GM18867 (cell line): Measurements from ENCODE around the gene PTPRD.
"Not testable (repeated sequence)": the region's sequence is repeated elsewhere in the genome, so short reads cannot be mapped to it uniquely, and the experiment has no call there.

Source experiments
- ATAC-seq: cut with Tn5 transposase; IDR thresholded peaks from one replicate; pipeline ENCODE4 v1.9.1; 2021; ENCODE audit warnings: mild to moderate bottlenecking, moderate library complexity; ENCODE audit not compliant: unreplicated experiment

Gene PTPRD

DNA sequence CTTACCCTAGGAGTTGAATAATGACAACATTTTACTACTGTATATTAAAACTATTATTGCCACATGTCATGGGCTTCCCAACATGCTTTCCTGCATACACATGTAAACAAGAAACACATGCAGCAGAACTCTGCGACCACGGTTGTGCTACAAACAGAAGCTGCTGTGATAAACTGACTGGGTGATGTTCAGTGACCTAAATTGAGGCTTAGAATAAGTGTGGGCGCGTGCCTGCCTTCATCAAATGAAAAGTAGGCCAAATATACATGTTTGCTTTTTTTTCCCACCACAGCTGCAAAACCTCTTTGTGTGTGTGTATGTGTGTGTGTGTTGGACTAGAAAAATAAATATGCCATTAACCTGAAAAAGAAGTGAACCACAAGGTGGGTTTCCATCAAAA lies 1202.1 kb downstream of the PTPRD start:
- no peak for ATAC-seq

GRCh38 chr9:9399982-9400381 lies 1212.8 kb downstream of the PTPRD start:
- ATAC-seq, result no peak

DNA sequence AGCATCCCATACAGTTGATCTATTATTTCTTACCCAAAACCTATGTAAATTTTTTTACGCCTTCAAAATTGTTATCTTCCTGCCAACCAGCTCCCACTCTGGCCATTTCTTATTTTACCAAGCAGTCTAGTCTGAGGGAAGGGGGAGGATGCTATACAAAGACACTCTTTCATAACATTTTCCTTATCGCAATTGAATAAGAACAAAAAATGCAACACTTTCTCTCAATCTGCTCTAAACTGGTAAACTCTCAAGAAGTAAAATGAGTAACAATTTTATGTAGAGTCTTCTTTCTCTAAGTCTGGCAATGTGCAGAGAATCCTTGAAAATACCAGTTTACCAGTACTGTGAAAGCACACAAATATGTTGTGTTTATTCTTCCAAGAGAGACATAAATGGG lies 1216.3 kb downstream of the PTPRD start:
- no peak for ATAC-seq

GRCh38 chr9:9395539-9395938 lies 1217.3 kb downstream of the PTPRD start:
- ATAC-seq, result no peak

DNA sequence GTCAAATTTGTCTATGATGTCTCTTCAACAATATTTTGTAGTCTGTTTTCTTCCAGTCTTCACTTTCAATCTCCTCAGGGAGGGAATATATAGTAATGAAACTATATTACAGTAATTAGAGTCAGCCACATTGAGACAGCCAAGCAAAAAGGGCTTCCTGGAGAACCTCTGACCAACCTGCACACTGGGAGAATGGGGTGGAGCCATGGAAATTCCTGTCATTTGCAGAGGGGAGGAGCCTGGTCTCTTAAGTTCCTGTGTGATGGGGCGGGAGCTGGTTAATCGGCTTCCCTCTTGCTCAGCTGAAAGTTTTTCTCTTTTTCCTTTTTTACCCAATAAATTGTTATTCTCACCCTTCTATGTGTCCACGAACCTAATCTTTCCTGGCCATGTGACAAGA lies 1220.0 kb downstream of the PTPRD start:
- ATAC-seq, result no peak

DNA sequence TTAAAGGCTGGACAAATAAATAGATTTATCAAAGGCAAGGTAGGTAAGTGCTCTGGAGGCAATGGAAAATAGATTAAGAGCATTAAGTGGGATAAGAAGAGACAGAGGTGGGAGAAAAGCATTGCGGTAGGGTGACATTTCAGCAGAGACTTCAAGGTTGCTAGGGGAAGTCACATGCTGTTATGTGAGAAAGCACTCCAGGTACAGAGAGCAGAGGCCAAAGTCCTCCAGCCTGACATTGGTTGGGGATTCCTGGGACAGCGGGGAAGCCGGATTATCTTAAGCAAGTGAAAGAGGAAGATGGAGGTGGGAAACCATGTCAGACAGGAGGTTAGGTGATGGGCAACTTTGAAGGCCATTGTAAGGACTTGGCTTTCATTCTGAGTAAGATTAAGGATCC lies 1222.9 kb downstream of the PTPRD start:
- ATAC-seq, result no peak

GRCh38 chr9:9387511-9388115 lies 1225.2 kb downstream of the PTPRD start:
- ATAC-seq, result peak; percentile 43

GRCh38 chr9:9362332-9362731 lies 1250.5 kb downstream of the PTPRD start:
- no peak for ATAC-seq

GRCh38 chr9:9352877-9353481 lies 1259.8 kb downstream of the PTPRD start:
- ATAC-seq, result no peak

DNA sequence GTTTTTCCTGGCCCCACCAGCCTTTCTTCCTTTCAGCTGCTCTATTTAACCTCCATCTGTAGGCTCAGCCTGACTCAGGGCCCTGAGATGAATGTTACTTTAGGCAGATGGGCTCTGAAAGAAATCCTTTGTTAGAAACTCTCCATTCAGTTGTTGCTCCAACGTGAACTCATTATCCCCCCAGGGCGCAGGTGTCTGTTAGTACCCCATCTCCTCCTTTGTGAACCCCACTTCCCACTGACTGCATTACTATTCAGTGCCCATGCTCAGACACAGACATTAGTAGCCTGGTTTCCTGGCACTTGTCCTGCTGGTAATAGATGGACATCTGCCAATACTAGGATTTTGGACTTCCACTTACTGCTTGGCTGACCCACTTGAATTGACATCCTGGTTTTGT lies 1271.6 kb downstream of the PTPRD start:
- ATAC-seq, result no peak

DNA sequence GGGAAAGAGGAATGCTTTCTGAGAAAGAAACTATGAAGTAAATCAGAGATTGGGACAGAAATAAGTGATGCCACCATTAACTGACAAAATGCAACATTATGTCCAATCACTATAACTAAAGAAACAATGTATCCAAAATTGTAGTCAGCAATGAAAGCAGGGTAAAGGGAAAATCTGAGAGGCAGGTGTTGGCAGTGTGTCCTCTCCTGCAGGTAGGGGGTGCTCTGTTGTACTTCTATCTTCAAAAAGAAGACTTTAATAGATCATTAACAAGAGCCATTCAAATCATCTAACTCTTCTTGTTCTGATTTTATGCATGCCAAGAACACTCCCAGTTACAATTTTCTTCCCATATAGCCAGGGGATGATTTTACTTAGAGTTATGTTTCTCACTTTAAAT lies 1275.7 kb downstream of the PTPRD start:
- no peak for ATAC-seq

DNA sequence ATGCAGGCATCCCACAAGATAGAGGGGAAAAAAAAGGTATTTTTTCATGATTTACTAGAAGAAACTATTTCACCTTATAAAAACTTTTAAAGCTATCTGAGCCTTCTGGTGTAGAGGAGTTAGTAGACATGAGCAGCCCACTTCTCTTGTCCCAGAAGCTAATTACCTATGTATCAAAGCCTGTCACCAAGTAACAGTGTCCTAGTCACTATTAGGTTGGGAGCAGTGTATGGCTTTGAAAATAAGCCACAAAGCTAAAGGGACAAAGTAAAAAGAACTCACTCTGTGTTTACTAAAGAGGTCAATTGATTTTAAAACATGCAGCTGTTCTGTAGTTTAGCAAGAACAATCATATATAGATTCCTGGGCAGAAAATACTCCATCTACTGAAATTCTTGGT lies 1286.1 kb downstream of the PTPRD start:
- no peak for ATAC-seq

- ATAC-seq, result no peak
These were observed 1293.8 kb downstream of the PTPRD start for GRCh38 chr9:9319007-9319406.

- ATAC-seq, result not testable (repeated sequence)
These were observed 1302.1 kb downstream of the PTPRD start for GRCh38 chr9:9310743-9311142.

- no peak for ATAC-seq
These were observed 1307.2 kb downstream of the PTPRD start for GRCh38 chr9:9305600-9305999.

- no peak for ATAC-seq
These were observed 1313.7 kb downstream of the PTPRD start for GRCh38 chr9:9299134-9299533.

DNA sequence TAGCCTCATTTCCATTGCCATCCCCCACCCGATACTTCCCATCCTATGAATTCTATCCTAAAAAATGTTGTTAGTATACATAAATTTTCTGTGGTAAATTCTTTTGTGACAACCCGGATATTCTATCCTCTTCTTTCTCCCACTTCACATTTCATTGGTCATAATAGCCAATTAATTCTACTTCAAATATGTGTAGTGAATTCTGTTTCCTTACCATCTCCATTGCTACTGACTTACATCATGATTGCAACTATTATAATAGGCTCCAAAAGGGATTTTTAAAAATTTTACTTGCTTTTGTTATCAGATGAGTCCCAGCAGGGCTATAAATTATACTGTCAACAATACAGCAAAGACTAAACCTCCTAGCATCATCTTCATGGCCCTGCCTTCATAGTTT lies 1326.8 kb downstream of the PTPRD start:
- ATAC-seq, result no peak

DNA sequence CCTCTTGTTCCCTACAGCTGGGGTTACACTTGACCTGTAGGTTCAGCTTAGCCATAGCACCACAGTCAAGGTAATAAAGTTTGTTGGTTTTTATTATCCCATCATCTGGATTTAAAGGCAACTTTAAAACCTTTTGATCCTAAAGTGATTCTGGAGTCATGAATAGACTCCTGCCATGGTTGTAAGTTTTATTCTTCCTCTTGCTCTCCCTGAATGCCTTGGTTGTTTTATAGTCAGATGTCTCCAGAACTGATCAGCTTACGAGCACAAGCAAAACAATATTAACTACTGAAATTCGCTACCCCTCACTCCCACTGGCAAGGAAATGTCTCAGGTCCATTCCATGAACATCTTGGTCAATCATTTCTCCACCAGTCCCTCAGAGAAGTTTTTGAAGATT lies 1328.6 kb downstream of the PTPRD start:
- no peak for ATAC-seq

DNA sequence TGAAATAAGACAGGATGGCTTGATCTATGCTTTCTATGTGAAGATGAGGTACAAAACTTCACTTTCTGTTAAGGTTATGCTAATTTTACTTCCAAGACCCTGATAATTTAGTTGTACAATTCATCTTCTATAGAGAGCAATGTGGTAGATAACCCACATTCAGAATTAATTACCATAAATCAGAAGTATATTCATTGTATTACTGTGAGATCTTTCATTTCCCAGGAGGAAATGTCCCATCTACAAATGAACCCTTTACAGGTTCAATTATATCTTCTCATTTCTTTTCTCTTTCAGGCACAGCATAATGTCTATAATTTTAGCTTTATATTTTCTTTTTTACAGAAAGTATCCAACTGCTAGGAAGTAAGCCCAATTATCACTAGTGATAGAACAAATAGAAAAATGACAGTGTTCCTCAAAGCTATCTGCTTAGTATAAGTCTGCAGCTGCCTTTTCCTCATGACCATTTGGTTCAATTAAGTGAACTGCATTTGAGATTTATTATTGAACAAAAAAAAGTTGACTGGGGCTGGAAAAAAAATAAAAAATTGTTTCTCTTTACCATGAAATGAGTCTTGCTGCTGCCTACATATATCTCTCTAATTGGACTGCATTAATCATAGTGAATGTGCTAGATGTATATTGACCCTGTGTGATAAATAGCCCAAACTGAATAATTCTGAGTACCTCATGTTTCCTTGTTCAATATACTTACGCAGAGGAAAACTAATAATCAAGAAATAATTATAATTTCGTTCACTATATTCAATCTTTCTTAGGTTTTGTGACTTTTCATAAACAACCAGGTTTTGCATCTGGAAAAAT lies 1329.4 kb downstream of the PTPRD start:
- no peak for ATAC-seq

DNA sequence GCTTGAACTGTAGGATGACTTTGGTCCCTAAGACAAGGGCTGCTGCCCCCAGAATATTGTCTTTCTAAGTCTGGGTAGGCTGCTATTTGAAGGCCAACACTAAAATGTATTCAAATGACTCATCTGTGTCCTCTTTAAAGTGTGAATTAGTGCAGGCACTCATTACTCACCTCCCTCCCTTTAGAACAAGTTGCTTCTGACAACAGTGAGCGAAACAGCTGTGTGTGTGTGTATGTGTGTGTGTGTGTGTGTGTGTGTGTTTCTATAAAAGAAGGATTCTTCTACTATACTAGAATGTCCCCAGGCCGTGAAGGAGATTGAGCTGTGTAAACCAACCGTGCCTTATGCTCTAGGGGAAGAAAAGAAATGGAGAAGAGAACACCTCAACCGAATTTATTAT lies 1337.2 kb downstream of the PTPRD start:
- no peak for ATAC-seq

GRCh38 chr9:9257999-9258498 lies 1354.8 kb downstream of the PTPRD start:
- no peak for ATAC-seq

DNA sequence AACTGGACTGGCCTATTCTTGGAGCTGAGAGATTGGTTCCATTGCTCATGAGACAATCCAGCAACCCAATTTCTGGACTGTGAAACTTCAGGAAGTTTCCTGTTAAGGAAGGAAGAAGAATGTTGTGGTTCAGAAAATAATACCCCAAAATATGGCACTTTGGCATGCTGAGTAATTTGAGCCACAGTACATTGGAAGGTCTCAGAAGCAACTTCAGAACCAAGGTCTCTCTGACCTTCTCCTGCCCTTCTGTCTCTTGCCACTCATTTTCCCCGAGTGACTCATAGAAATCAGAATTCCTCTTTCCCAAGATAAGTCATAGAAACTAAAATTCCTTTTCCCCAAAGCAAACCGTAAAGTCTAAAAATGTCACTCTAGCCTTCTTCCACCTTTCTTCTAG lies 1366.1 kb downstream of the PTPRD start:
- no peak for ATAC-seq
